ENCODE results near the gene MBD4. TPM values are rescaled to one million over a fixed set of nuclear protein-coding genes. Genes with fewer than 3 reads are reported as not detected.

MBD4 gene
- total RNA-seq, 4 donors from 2014 or later: 25.1 to 44.9 (median 31.9) TPM

DNA sequence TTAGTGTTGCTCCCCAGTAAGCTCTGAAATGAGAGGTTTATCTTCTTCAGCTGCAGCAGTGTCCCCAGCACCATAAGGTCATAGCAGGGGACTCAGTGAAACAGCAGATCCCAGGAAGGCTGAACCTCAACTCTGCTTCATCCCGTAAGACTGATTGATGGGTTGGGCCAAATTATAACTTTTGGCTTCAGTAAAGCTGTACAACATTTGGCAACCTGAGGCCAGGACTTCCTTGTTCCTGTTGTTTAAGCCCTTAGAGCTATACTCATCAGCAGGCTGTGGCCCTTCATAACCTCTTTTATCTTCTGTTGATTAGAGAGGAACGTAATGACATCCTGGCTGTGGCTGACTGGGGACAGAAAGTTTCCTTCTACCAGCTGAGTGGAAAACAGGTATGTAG, 29.3 kb upstream of the MBD4 start:
- no peak for TF ChIP-seq CTCF (IDR thresholded peaks at IDR 0.05; ENCODE audit: low read depth)

GRCh38 chr3:129467932-129468331, 28.2 kb upstream of the MBD4 start:
- TF ChIP-seq CTCF (IDR thresholded peaks at IDR 0.05; ENCODE audit: low read depth): no peak

DNA sequence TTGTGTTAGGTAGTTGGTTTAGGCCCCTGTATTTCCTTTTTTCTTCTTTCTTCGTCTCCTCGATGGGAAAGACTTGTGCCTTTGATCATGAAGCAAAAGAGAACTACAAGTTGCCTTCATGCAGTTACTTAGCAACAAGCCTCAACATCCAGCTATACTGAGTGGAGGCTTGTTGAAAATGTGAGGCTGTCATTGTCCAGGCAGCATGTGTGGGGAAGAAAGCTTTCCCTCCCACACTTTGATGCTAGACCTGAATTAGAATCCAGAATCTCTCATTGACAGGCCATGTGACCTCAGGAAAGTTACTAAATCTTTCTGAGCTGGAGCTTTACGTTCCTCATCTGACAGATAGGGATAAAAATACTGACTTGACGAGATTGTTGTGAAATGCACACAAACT, 24.0 kb upstream of the MBD4 start:
- TF ChIP-seq CTCF (IDR thresholded peaks at IDR 0.05; ENCODE audit: low read depth): no peak

DNA sequence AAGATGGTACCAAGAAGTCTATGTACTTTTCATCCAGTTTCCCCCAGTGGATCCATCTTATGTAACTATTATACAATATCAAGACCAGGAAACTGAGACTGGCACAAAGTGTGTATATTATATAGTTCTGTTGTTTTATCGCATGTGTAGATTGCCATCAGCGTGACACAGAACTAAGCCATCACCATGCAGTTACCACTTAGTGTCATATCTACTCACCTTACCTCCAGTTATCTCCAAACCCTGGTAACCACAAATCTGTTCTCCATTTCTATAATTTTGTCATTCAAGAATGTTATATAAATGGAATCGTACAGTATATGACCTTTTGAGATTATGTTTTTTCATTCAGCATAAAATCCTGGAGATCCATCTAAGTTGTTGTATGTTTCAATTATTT, 23.3 kb upstream of the MBD4 start:
- TF ChIP-seq CTCF (IDR thresholded peaks at IDR 0.05; ENCODE audit: low read depth): no peak

GRCh38 chr3:129462361-129462968, 22.7 kb upstream of the MBD4 start:
- no peak for TF ChIP-seq CTCF (IDR thresholded peaks at IDR 0.05; ENCODE audit: low read depth)

DNA sequence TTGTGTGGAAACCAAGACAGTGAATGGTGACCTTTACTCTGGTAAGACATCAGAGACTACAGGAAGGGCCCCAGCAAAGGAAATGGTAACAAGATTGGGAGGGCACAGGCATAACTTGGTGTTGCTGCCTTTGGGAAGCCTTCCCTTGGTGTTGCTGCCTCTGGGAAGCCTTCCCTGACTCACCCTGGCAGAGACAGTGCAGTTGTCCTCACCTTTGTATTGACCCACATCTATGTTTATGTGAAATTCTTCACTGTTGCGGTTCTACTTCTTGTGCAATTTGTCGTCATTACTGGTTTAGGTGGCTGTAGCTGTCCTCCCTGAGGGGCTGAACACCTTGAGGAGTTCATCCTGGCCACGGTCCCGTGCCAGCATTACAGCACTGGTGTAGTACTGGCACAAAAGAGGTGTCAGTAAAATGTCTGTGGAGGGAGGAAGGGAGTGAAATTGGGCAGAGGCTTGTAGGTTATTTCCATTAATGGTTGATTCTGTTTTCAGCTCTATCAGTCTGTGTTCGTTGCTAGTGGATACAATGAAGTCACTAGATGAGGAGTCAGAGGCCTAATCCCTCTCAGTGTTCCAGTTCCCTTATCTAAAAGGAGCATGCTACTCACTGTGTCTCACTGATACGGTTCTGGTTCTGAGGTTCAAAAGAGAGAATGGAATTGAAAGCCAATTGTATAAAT, 21.9 kb upstream of the MBD4 start:
- TF ChIP-seq CTCF (IDR thresholded peaks at IDR 0.05; ENCODE audit: low read depth): no peak

DNA sequence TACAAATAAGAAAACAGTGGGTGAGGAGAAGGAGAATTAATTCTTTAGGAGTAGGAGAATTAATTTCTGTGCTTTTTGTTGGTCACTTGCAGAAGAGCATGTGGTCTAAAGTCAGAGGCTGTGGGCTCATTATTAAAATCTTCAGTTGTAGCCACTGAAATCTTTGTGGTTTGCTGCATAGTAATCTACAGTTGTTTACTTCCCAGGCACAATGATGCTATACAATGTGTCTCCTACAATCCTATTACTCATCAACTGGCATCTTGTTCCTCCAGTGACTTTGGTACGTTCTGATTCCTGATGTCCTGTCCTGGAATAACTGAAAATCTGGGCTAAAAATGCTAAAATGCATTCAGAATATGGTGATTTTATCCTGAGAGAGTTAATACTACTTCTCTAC, 21.3 kb upstream of the MBD4 start:
- TF ChIP-seq CTCF (IDR thresholded peaks at IDR 0.05; ENCODE audit: low read depth): no peak

Measured in subcutaneous adipose tissue (tissue), 4 donors.